ENCODE data around the gene GMPS. TPM values are rescaled to one million over a fixed set of nuclear protein-coding genes. Genes with fewer than 3 reads are reported as not detected.

The GMPS gene
- total RNA-seq, 1 experiment from 2014 or later: 137 TPM

DNA sequence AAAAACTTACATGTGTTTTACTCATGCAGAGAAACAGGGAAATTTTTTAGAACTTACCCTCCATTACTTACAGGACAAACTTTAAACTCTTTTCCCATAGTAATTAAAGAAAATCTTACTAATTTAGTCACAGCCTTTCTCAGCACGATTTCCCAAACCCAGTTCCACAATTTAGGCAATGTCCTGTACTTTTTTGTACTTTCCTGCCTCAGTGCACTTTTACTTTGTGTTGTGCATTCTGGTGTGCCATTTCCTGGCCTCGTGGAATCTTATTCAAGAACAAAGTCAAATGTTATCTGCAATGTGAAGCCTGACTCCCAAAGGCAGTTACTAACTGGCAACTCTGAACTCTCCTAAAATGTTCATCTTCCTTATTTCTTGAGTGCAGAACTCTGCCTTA lies 18.1 kb upstream of the GMPS start:
- TF ChIP-seq POLR2AphosphoS5 (IDR thresholded peaks at IDR 0.05; ENCODE audit: low read depth, low read length) (no peak), TCF7L2 (IDR thresholded peaks at IDR 0.05; ENCODE audit: low read depth, low read length) (no peak), CTCF (IDR thresholded peaks at IDR 0.05) (no peak), SIN3A (IDR thresholded peaks at IDR 0.05; ENCODE audit: borderline replicate concordance, insufficient read depth, low read depth, low read length) (no peak)
- TF ChIP-seq, protein P1, sequence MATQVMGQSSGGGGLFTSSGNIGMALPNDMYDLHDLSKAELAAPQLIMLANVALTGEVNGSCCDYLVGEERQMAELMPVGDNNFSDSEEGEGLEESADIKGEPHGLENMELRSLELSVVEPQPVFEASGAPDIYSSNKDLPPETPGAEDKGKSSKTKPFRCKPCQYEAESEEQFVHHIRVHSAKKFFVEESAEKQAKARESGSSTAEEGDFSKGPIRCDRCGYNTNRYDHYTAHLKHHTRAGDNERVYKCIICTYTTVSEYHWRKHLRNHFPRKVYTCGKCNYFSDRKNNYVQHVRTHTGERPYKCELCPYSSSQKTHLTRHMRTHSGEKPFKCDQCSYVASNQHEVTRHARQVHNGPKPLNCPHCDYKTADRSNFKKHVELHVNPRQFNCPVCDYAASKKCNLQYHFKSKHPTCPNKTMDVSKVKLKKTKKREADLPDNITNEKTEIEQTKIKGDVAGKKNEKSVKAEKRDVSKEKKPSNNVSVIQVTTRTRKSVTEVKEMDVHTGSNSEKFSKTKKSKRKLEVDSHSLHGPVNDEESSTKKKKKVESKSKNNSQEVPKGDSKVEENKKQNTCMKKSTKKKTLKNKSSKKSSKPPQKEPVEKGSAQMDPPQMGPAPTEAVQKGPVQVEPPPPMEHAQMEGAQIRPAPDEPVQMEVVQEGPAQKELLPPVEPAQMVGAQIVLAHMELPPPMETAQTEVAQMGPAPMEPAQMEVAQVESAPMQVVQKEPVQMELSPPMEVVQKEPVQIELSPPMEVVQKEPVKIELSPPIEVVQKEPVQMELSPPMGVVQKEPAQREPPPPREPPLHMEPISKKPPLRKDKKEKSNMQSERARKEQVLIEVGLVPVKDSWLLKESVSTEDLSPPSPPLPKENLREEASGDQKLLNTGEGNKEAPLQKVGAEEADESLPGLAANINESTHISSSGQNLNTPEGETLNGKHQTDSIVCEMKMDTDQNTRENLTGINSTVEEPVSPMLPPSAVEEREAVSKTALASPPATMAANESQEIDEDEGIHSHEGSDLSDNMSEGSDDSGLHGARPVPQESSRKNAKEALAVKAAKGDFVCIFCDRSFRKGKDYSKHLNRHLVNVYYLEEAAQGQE (IDR thresholded peaks at IDR 0.05; ENCODE audit: insufficient read depth in 1 of 2, low read depth in 2 of 2, low read length in 1 of 2): no peak
- H3K27ac ChIP-seq (ENCODE audit: low read length): peak overlapping the region; percentile 91
- ATAC-seq (no peak), DNase-seq (ENCODE audit: low read depth, low spot score) (no peak)
- in situ Hi-C loops (cut with HindIII; ENCODE audit: low pct_unique_long_range_greater_than_20kb, low sequenced_read_pairs) (no loop called here), intact Hi-C loops (cut with micrococcal nuclease; ENCODE audit: unreplicated experiment) (loop anchor here (5.0 to 10.0 kb wide), 2 partner anchors 45 to 498 kb away; partner anchors contain the start of gene C3orf33)
- no peaks in the 10 kb centered on the region for H3K27me3 ChIP-seq (ENCODE audit: control insufficient read depth, insufficient read depth, low read length)
- peaks cover 3% of the 10 kb centered on the region; the same call in 1 of the 2 replicates for H3K36me3 ChIP-seq (ENCODE audit: control insufficient read depth, insufficient read depth, low read length)
- BruUV-seq (replicated peaks): no TSS peak
- ChIA-PET POLR2A (no interaction called here), CTCF (interaction anchor here (2.2 kb wide), 1 partner anchor 46 kb away, joined by 9 read pairs; the partner anchor contains the start of gene C3orf33)
- H3K4me3 ChIP-seq (ENCODE audit: low read depth in 2 of 2, low read length in 2 of 2): peak overlapping the region; percentile 83 to 86
- no peaks in the 10 kb centered on the region for H3K9me3 ChIP-seq (ENCODE audit: control insufficient read depth, insufficient read depth, low read depth, low read length)
- H3K4me1 ChIP-seq (ENCODE audit: control insufficient read depth, insufficient read depth, low read length): 0 out of 2 replicates have a peak, but pooled peaks cover 8% of the 10 kb centered on the region

GRCh38 chr3:155853214-155854140 lies 17.0 kb upstream of the GMPS start:
- H3K4me1 ChIP-seq (ENCODE audit: control insufficient read depth, insufficient read depth, low read length): 0 out of 2 replicates have a peak, but pooled peaks cover 8% of the 10 kb centered on the region
- TF ChIP-seq SIN3A (IDR thresholded peaks at IDR 0.05; ENCODE audit: borderline replicate concordance, insufficient read depth, low read depth, low read length) (no peak), POLR2AphosphoS5 (IDR thresholded peaks at IDR 0.05; ENCODE audit: low read depth, low read length) (no peak), CTCF (IDR thresholded peaks at IDR 0.05) (no peak)
- TF ChIP-seq, protein P1 (IDR thresholded peaks at IDR 0.05; ENCODE audit: insufficient read depth in 1 of 2, low read depth in 2 of 2, low read length in 1 of 2): no peak
- no peak for DNase-seq (ENCODE audit: low read depth, low spot score)
- intact Hi-C loops (cut with micrococcal nuclease; ENCODE audit: unreplicated experiment) (loop anchor here (5.0 to 10.0 kb wide), 2 partner anchors 46 to 499 kb away; partner anchors contain the start of gene C3orf33), in situ Hi-C loops (cut with HindIII; ENCODE audit: low pct_unique_long_range_greater_than_20kb, low sequenced_read_pairs) (no loop called here)
- ChIA-PET CTCF (interaction anchor here (2.2 kb wide), 1 partner anchor 47 kb away, joined by 9 read pairs; the partner anchor contains the start of gene C3orf33), POLR2A (interaction anchor here (0.5 kb wide), 1 partner anchor 15 kb away, joined by 5 read pairs; no protein-coding TSS in a partner anchor)
- H3K9me3 ChIP-seq (ENCODE audit: control insufficient read depth, insufficient read depth, low read depth, low read length): no peaks in the 10 kb centered on the region
- BruUV-seq (replicated peaks): no TSS peak
- no peak; the same call in 1 of the 2 replicates for ATAC-seq
- peak overlapping the region; percentile 83 to 86 for H3K4me3 ChIP-seq (ENCODE audit: low read depth in 2 of 2, low read length in 2 of 2)
- H3K27ac ChIP-seq (ENCODE audit: low read length): peak overlapping the region; percentile 91
- H3K36me3 ChIP-seq (ENCODE audit: control insufficient read depth, insufficient read depth, low read length): peaks cover 3% of the 10 kb centered on the region; the same call in 1 of the 2 replicates
- no peaks in the 10 kb centered on the region for H3K27me3 ChIP-seq (ENCODE audit: control insufficient read depth, insufficient read depth, low read length)

Measured in Panc1 (cell line).